Activated effector memory CD4-positive, alpha-beta T cell treated with Interleukin-2 at 50 U/mL for 16 hours (primary cell): ENCODE results near the gene RYR2.
"Not testable (repeated sequence)": the region's sequence is repeated elsewhere in the genome, so short reads cannot be mapped to it uniquely, and the experiment has no call there.

ENCODE experiments used
- DNase-seq: peaks from one replicate; pipeline ENCODE4 v3.0.0-alpha.2; 2020

The RYR2 gene

GRCh38 chr1:237151979-237152378 lies 110.0 kb downstream of the RYR2 start:
- not testable (repeated sequence) for DNase-seq

DNA sequence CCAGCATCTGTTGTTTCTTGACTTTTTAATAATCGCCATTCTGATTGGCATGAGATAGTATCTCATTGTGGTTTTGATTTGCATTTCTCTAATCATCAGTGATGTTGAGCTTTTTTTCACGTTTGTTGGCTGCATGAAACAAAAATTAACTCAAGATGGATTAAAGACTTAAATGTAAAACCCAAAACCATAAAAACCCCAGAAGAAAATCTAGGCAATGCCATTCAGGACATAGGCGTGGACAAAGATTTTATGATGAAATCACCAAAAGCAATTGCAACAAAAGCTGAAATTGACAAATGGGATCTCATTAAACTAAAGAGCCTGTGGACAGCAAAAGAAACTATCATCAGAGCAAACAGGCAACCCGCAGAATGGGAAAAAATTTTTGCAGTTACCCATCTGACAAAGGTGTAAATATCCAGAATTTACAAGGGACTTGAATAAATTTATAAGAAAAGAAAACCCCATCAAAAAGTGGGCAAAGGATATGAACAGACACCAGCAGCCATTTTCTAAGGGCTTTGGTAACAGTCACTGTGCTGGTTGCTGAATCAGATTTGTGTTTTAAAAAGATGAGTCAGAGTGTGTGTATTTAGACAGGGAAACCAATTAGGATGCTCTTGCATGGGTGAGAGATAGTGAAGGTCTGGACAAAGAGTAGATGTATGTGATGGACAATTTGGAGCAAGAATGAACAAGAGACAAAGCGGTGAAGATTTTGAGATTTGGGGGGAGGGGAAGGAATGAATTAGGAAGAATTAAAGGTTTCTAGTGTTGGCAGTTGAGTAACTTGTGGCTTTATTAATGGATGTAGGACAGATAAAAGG lies 110.7 kb downstream of the RYR2 start:
- no peak for DNase-seq

DNA sequence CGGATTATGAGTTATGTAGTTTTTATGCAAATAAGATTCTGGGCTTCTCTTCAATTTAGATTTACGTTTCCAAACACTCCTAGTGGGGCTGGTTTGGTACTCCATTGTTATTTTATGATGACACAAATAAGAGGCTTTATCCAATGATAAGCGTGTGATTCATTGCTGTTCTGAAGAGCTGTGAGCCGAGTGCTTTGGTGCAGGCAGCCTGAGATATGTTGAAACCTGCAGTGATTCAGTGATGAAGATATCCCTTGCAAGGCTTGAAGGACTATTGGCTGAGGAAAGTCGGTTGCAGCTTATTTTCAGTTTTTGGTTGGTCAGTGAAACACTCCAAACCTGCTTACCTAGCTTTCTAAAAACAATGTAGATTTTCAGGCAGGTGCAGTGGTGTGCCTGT lies 112.2 kb downstream of the RYR2 start:
- DNase-seq: no peak

DNA sequence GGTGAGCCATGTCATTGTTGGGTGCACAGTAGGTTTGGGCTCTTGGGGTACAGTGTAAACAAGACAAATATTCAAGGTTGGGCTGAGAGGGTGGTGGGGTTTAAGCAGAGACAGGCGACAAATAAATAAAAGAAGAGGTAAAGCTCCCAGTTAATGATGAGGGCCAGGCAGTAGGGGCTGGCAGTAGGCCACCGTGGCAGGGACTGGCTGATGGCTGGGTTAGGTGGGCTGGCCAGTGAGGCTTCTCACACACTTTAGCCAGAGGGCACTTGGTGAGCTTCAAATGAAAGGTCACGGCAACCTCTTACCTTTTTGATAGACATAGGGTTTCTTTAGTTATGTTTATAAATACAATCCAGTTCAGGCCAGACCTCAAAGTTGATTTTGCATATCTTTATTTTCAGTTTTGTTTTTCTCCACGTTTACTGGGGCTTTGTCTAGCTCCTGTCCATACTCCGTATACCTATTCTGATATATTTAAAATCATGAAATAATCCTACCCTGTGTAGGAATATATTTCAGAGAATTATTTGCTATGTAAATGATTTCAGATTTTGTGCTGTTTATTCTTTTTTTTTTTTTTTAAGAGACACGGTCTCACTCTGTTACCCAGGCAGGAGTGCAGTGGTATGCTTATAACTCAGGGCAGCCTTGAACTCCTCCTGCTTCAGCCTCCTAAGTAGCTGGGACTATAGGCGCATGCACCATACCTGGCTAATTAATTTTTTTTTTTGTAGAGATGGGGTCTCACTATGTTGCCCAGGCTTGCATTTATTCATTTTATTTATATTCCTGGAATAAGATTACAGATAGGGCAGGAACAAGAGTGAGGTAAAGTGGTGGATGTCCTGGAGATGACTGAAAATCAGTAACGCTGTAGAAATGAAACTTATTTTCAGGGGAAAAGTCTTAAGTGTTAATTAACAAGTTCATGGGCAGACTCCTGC lies 122.7 kb downstream of the RYR2 start:
- DNase-seq: no peak

- DNase-seq: no peak
Measured at GRCh38 chr1:237166086-237166485, 124.1 kb downstream of the RYR2 start.

- no peak for DNase-seq
Measured at GRCh38 chr1:237166593-237167101, 124.7 kb downstream of the RYR2 start.

GRCh38 chr1:237170149-237170548 lies 128.2 kb downstream of the RYR2 start:
- DNase-seq: no peak

DNA sequence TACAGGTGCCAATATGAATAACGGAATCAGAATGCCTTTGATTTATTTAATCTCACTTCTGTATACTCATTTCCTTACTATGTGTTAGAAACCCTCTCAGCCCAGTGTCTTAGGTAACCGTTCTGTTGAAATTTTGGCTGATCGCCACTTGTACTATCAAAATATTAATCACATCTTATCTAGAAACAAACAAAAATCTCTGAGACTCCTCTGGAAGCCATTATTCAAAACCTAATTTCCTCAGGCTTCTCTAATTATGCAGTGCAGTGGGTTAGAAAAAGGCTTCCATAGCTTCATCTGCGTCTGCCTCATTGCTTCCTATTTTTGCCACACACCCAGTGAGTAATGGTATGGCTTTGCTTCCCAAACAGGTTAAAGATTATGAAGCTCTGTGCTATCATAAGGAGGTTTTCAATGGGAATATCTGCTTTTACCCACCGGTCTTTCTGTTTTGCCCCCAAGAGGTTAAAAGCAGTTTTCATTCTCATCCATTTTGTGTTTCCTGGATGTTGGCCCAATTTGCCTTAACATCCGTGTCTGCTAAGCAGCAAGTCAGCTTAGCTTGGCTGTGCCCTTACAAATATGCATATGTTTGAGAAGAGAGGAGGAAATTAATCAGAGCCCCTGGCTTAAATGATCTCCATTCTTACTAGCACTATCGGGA lies 129.6 kb downstream of the RYR2 start:
- no peak for DNase-seq

GRCh38 chr1:237172118-237172485 lies 130.1 kb downstream of the RYR2 start:
- no peak for DNase-seq

GRCh38 chr1:237179503-237179902 lies 137.5 kb downstream of the RYR2 start:
- DNase-seq: no peak

DNA sequence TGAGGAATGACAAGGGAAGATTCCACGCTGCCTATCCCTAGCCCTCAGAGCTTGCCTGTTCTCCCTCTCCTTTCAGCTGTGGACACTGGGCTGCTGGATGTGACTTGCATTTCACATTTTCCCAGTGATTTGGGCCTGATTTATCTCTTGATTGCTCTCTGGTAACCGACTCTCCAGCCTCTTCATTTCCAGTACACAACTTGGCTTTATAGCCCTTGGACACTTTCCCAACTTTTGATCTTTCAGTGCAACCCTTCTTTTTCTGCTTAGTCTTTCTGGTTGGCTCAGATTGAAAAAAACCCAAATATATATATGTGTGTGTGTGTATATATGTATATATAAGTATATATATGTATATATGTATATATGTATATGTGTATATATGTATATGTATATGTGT lies 138.3 kb downstream of the RYR2 start:
- DNase-seq: no peak

DNA sequence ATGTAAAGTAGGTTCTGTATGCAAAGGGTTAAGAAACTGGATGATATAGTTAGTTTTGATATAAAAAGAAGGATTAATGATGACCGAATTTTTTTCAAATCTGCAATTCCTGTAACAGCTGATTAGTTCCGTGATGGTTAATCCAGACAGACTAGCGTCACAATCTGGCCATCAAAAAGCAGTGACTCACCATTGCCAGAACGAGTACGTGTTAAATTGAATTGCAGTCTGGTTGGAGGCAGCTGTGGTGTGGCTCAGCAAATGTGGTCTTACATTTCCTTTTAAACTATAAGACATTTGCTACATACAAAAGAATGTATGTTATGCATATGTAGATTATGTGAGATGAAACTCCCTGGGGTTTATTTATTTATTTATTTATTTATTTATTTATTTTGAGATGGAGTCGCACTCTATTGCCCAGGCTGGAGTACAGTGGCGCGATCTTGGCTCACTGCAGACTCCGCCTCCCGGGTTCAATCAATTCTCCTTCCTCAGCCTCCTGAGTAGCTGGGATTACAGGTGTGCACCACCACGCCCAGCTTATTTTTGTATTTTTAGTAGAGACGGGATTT lies 139.8 kb downstream of the RYR2 start:
- no peak for DNase-seq

- DNase-seq: no peak
Measured at GRCh38 chr1:237183963-237184540, 142.1 kb downstream of the RYR2 start.

- no peak for DNase-seq
Measured at GRCh38 chr1:237186675-237187074, 144.7 kb downstream of the RYR2 start.

- DNase-seq: no peak
Measured at GRCh38 chr1:237187842-237188241, 145.9 kb downstream of the RYR2 start.

DNA sequence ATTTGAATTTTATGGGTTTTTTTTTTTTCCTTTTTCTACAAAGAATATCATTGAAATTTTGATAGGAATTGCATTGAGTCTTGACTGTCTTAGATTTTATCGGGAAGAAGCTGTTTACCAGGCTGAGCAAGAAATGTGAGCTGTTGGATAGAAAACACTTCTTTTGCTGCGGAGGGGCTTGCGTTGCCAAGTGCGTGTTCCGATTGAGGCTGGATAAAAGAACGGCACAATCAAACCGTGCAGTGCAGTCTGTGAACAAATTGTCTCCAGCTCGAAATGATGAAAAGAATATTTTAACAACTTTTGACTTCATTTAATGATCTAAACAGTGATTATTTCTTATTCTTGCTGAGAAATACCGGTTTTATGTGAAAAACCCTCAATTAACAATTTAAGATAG lies 149.4 kb downstream of the RYR2 start:
- DNase-seq: no peak

GRCh38 chr1:237197470-237198425 lies 155.8 kb downstream of the RYR2 start:
- DNase-seq: no peak

DNA sequence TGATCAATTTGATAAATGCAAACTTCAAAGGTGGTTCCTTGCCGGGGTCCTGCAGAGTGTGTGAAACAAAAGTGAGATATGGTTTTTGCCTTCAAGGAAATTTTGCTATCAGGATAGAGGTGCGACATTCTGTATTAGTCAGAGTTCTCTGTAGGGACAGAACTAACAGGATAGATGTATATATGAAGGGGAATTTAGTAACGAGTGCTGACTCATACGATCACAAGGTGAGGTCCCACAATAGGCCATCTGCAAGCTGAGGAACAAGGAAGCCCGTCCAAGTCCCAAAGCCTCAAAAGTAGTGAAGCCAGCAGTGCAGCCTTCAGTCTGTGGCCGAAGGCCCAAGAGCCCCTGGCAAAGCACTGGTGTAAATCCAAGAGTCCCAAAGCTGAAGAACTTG lies 157.0 kb downstream of the RYR2 start:
- no peak for DNase-seq

- DNase-seq: no peak
Measured at GRCh38 chr1:237201155-237201554, 159.2 kb downstream of the RYR2 start.

- DNase-seq: no peak
Measured at GRCh38 chr1:237204841-237205240, 162.9 kb downstream of the RYR2 start.

DNA sequence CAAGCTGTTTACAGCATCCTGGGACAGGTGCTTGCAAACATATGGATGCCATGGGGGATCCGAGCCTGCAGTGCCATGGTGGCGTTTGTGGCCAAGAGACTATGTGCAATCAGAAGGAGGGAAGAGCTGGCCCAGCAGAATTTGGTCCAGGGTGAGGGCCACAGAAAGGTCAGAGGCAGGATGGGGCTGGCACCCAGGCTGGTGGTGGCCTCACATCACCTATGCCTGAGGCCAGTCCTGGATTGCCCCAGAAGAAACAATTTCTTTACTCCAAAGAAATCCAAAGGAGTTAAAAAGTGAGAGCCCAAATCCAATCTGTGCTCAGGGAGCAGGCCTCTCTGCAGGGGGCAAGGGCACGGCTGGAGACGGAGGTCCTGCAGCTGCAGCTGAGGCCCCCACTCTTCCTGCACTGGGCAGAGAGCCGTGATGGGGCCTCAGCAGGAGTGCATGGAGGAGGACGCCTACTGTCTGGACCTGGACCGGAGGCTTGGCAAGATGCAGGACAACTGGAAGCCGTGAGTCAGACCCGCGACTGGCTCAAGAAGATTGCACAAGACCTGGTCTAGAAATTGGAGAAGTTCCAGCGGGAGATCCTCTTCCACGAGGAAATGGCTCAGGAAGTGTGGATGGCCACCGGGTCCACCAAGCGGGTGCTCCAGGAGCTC lies 163.5 kb downstream of the RYR2 start:
- DNase-seq: no peak
